GM23338 (cell line): Measurements from ENCODE around the gene GJA3.

Experiments used
- CREB1 ChIP-seq: fragments of 250-450 bp; sonication (Bioruptor Pico); IDR thresholded peaks from 2 replicates; pipeline ENCODE4 v1.5.0; 2020; ENCODE audit warnings: low read depth, mild to moderate bottlenecking, moderate library complexity
- CTCF ChIP-seq, 2 experiments: fragments of 200-600 bp in 1 of 2; sonication (generic) in 1 of 2; conservative IDR thresholded peaks; 2 replicates each; pipeline versions ENCODE4 v1.5.1 to v1.6.1; 2016 to 2017; ENCODE audit warnings: antibody characterized with exemption in 2 of 2, low read depth in 2 of 2, mild to moderate bottlenecking in 2 of 2, moderate library complexity in 1 of 2
- ETS1 ChIP-seq: IDR thresholded peaks from 2 replicates; pipeline ENCODE4 v1.6.1; 2016; ENCODE audit warnings: antibody characterized with exemption
- EZH2 ChIP-seq: fragments of 200-600 bp; sonication (generic); IDR thresholded peaks from one replicate; pipeline ENCODE4 v1.8.0; 2017; ENCODE audit warnings: antibody characterized with exemption, mild to moderate bottlenecking, low read depth; ENCODE audit not compliant: unreplicated experiment
- EZH2phosphoT487 ChIP-seq: fragments of 200-600 bp; sonication (generic); IDR thresholded peaks from one replicate; pipeline ENCODE4 v1.8.1; 2018; ENCODE audit warnings: antibody characterized with exemption; ENCODE audit not compliant: unreplicated experiment
- JUNB ChIP-seq: IDR thresholded peaks from one replicate; pipeline ENCODE4 v1.6.1; 2016; ENCODE audit warnings: antibody characterized with exemption; ENCODE audit not compliant: unreplicated experiment
- NANOG ChIP-seq: IDR thresholded peaks from 2 replicates; pipeline ENCODE4 v1.6.1; 2016; ENCODE audit warnings: antibody characterized with exemption, borderline replicate concordance
- POLR2AphosphoS5 ChIP-seq: IDR thresholded peaks from 2 replicates; pipeline ENCODE4 v1.6.1; 2016; ENCODE audit warnings: antibody characterized with exemption, low read depth
- STAT1 ChIP-seq: IDR thresholded peaks from one replicate; pipeline ENCODE4 v1.6.1; 2016; ENCODE audit warnings: antibody characterized with exemption; ENCODE audit not compliant: unreplicated experiment
- ZNF114 ChIP-seq: fragments of 250-450 bp; sonication (Bioruptor Pico); IDR thresholded peaks from 2 replicates; pipeline ENCODE4 v1.5.0; 2020; ENCODE audit warnings: mild to moderate bottlenecking, moderate library complexity
- ZNF331 ChIP-seq: fragments of 250-450 bp; sonication (Bioruptor Pico); IDR thresholded peaks from 2 replicates; pipeline ENCODE4 v1.5.0; 2020; ENCODE audit warnings: low read depth, mild to moderate bottlenecking, moderate library complexity
- TF ChIP-seq, protein P1 (sequence below): IDR thresholded peaks from one replicate; pipeline ENCODE4 v1.6.1; 2018; ENCODE audit warnings: antibody characterized with exemption; ENCODE audit not compliant: unreplicated experiment

GRCh38 chr13:20156702-20157101 is 4.2 kb downstream of the GJA3 start:
- TF ChIP-seq CREB1 (CRISPR knock-in tag) (no peak), EZH2 (no peak), NANOG (no peak), CTCF (conservative IDR thresholded peaks at IDR 0.05; ENCODE audit: low read depth in 2 of 2) (no peak), POLR2AphosphoS5 (no peak), EZH2phosphoT487 (no peak), JUNB (no peak), ZNF331 (no peak), ZNF114 (CRISPR knock-in tag) (no peak), STAT1 (no peak), ETS1 (no peak)
- TF ChIP-seq, protein P1, sequence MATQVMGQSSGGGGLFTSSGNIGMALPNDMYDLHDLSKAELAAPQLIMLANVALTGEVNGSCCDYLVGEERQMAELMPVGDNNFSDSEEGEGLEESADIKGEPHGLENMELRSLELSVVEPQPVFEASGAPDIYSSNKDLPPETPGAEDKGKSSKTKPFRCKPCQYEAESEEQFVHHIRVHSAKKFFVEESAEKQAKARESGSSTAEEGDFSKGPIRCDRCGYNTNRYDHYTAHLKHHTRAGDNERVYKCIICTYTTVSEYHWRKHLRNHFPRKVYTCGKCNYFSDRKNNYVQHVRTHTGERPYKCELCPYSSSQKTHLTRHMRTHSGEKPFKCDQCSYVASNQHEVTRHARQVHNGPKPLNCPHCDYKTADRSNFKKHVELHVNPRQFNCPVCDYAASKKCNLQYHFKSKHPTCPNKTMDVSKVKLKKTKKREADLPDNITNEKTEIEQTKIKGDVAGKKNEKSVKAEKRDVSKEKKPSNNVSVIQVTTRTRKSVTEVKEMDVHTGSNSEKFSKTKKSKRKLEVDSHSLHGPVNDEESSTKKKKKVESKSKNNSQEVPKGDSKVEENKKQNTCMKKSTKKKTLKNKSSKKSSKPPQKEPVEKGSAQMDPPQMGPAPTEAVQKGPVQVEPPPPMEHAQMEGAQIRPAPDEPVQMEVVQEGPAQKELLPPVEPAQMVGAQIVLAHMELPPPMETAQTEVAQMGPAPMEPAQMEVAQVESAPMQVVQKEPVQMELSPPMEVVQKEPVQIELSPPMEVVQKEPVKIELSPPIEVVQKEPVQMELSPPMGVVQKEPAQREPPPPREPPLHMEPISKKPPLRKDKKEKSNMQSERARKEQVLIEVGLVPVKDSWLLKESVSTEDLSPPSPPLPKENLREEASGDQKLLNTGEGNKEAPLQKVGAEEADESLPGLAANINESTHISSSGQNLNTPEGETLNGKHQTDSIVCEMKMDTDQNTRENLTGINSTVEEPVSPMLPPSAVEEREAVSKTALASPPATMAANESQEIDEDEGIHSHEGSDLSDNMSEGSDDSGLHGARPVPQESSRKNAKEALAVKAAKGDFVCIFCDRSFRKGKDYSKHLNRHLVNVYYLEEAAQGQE: no peak
